H1 (cell line): ENCODE results near the gene MIER3. TPM values are rescaled to one million over a fixed set of nuclear protein-coding genes. Genes with fewer than 3 reads are reported as not detected.

Experiments
- CTCF ChIA-PET: fragments of 300-600 bp; sonication (Branson Sonifier 250); formaldehyde crosslinking; loops from one replicate; lab custom pipeline; 2021; ENCODE audit not compliant: partially characterized antibody; lab: Charles Lee
- POLR2A ChIA-PET: fragments of 300-600 bp; sonication (Branson Sonifier 250); formaldehyde crosslinking; loops from one replicate; lab custom pipeline; 2021; ENCODE audit warnings: inconsistent platforms; ENCODE audit not compliant: partially characterized antibody; lab: Charles Lee
- DNase-seq, 2 experiments: peaks; one replicate each; pipeline versions ENCODE4 v3.0.0 to v3.0.0-alpha.2; 2010 to 2022; ENCODE audit warnings: low spot score in 2 of 2, low read depth in 1 of 2, mixed read lengths in 1 of 2
- FAIRE-seq: peaks from 2 replicates; lab custom pipeline; 2011; peaks lifted over from hg19 to GRCh38; lab: Jason Lieb, UNC
- H2AFZ ChIP-seq: 2 replicates; pipeline ENCODE4 v1.8.1; 2012; ENCODE audit warnings: low read length, inconsistent platforms
- H2AK5ac ChIP-seq: 2 replicates; pipeline ENCODE4 v1.6.1; 2013; ENCODE audit warnings: low read depth, low read length
- H2BK120ac ChIP-seq: replicated peaks from 2 replicates; pipeline ENCODE3; 2013; ENCODE audit warnings: low read depth, low read length, inconsistent platforms
- H2BK12ac ChIP-seq: 2 replicates; pipeline ENCODE4 v1.6.1; 2013; ENCODE audit warnings: low read depth, low read length
- H2BK15ac ChIP-seq: 2 replicates; pipeline ENCODE4 v1.6.1; 2013; ENCODE audit warnings: low read length
- H2BK20ac ChIP-seq: 2 replicates; pipeline ENCODE4 v1.6.1; 2013; ENCODE audit warnings: low read length
- H2BK5ac ChIP-seq: 2 replicates; pipeline ENCODE4 v1.6.1; 2013; ENCODE audit warnings: low read depth, low read length
- H3K14ac ChIP-seq: 2 replicates; pipeline ENCODE4 v1.6.1; 2013; ENCODE audit warnings: inconsistent platforms; ENCODE audit not compliant: insufficient read length
- H3K18ac ChIP-seq: 2 replicates; pipeline ENCODE4 v1.6.1; 2013; ENCODE audit warnings: low read length; ENCODE audit errors: extremely low read depth
- H3K23ac ChIP-seq: 2 replicates; pipeline ENCODE4 v1.6.1; 2013; ENCODE audit warnings: inconsistent platforms; ENCODE audit not compliant: insufficient read length
- H3K23me2 ChIP-seq: 2 replicates; pipeline ENCODE4 v1.6.1; 2013; ENCODE audit warnings: low read depth, low read length
- H3K27ac ChIP-seq: 2 replicates; pipeline ENCODE4 v1.6.1; 2011; ENCODE audit warnings: low read depth, low read length, inconsistent platforms
- H3K27me3 ChIP-seq, 4 experiments: replicated peaks in 1 of 4; 1 replicate in 1 of 4; 2 replicates in 3 of 4; pipeline versions ENCODE4 v1.6.1 to v1.8.1; 2011 to 2013; ENCODE audit warnings: low read length in 3 of 4, mild to moderate bottlenecking in 3 of 4, inconsistent platforms in 2 of 4, mixed read lengths in 2 of 4, moderate library complexity in 1 of 4; ENCODE audit not compliant: control insufficient read depth in 3 of 4, insufficient read depth in 3 of 4; ENCODE audit errors: extremely low read depth in 1 of 4
- H3K36me3 ChIP-seq, 4 experiments: 2 replicates each; pipeline versions ENCODE4 v1.6.1 to v1.8.1; 2011 to 2013; ENCODE audit warnings: mild to moderate bottlenecking in 4 of 4, low read length in 3 of 4, moderate library complexity in 2 of 4, control low read depth in 1 of 4, inconsistent platforms in 1 of 4; ENCODE audit not compliant: insufficient read depth in 4 of 4, control insufficient read depth in 2 of 4
- H3K4ac ChIP-seq: replicated peaks from 2 replicates; pipeline ENCODE3; 2013; ENCODE audit warnings: low read length, low read depth, mixed read lengths, inconsistent platforms; ENCODE audit not compliant: insufficient read length
- H3K4me1 ChIP-seq, 4 experiments: replicated peaks in 1 of 4; 1 replicate in 1 of 4; 2 replicates in 3 of 4; pipeline versions ENCODE4 v1.6.1 to v1.8.1; 2011 to 2013; ENCODE audit warnings: low read length in 3 of 4, inconsistent platforms in 2 of 4, mixed read lengths in 1 of 4; ENCODE audit not compliant: insufficient read depth in 4 of 4, control insufficient read depth in 3 of 4
- H3K4me2 ChIP-seq, 2 experiments: 2 replicates each; pipeline versions ENCODE4 v1.6.1 to v1.8.1; 2011 to 2013; ENCODE audit warnings: low read depth in 2 of 2, low read length in 2 of 2, control low read depth in 1 of 2, inconsistent platforms in 1 of 2, mild to moderate bottlenecking in 1 of 2; ENCODE audit not compliant: insufficient read depth in 1 of 2
- H3K4me3 ChIP-seq, 4 experiments: fragments of 200-600, 300-600 bp in 1 of 4; sonication (generic), shearing (Covaris generic), sonication (Bioruptor Twin) in 1 of 4; 2 replicates each; pipeline versions ENCODE4 v1.5.1 to v1.8.1; 2011 to 2016; ENCODE audit warnings: low read length in 4 of 4, low read depth in 3 of 4, control low read depth in 2 of 4, inconsistent platforms in 2 of 4, mild to moderate bottlenecking in 2 of 4, mixed read lengths in 1 of 4, moderate library complexity in 1 of 4; ENCODE audit not compliant: insufficient read depth in 2 of 4; ENCODE audit errors: extremely low read depth in 1 of 4
- H3K56ac ChIP-seq: replicated peaks from 2 replicates; pipeline ENCODE3; 2013; ENCODE audit warnings: low read depth, mild to moderate bottlenecking, mixed read lengths, low read length, inconsistent platforms; ENCODE audit not compliant: insufficient read length
- H3K79me1 ChIP-seq: 2 replicates; pipeline ENCODE4 v1.6.1; 2013; ENCODE audit warnings: low read depth, low read length, control low read depth
- H3K79me2 ChIP-seq, 2 experiments: 2 replicates each; pipeline versions ENCODE4 v1.6.1 to v1.8.1; 2012 to 2013; ENCODE audit warnings: low read length in 2 of 2, mild to moderate bottlenecking in 2 of 2, inconsistent platforms in 1 of 2; ENCODE audit not compliant: insufficient read depth in 2 of 2, control insufficient read depth in 1 of 2
- H3K9ac ChIP-seq, 4 experiments: replicated peaks in 1 of 4; 1 replicate in 1 of 4; 2 replicates in 3 of 4; pipeline versions ENCODE4 v1.6.1 to v1.8.1; 2011 to 2013; ENCODE audit warnings: low read depth in 3 of 4, low read length in 3 of 4, control low read depth in 2 of 4, mild to moderate bottlenecking in 2 of 4, moderate library complexity in 2 of 4, inconsistent platforms in 1 of 4; ENCODE audit errors: extremely low read depth in 1 of 4
- H3K9me3 ChIP-seq, 2 experiments: 2 replicates each; pipeline versions ENCODE4 v1.6.1 to v1.8.1; 2012 to 2013; ENCODE audit warnings: mild to moderate bottlenecking in 2 of 2, moderate library complexity in 2 of 2, control low read depth in 1 of 2, inconsistent platforms in 1 of 2, low read depth in 1 of 2, low read length in 1 of 2, mixed read lengths in 1 of 2; ENCODE audit not compliant: insufficient read depth in 2 of 2
- H4K20me1 ChIP-seq, 2 experiments: replicated peaks in 1 of 2; 2 replicates each; pipeline versions ENCODE3 to v1.8.1; 2011 to 2013; ENCODE audit warnings: inconsistent platforms in 2 of 2, low read length in 2 of 2, mild to moderate bottlenecking in 1 of 2; ENCODE audit not compliant: insufficient read depth in 2 of 2, control insufficient read depth in 1 of 2
- H4K5ac ChIP-seq: 2 replicates; pipeline ENCODE4 v1.6.1; 2013; ENCODE audit warnings: low read length, low read depth, mixed read lengths, inconsistent platforms; ENCODE audit not compliant: insufficient read length
- H4K8ac ChIP-seq: 2 replicates; pipeline ENCODE4 v1.8.0; 2013; ENCODE audit warnings: mild to moderate bottlenecking, moderate library complexity, low read length, inconsistent platforms; ENCODE audit not compliant: insufficient read depth; ENCODE audit errors: extremely low read depth
- H4K91ac ChIP-seq: replicated peaks from 2 replicates; pipeline ENCODE3; 2013; ENCODE audit warnings: low read length, mixed read lengths, inconsistent platforms; ENCODE audit not compliant: insufficient read length
- E2F6 ChIP-seq: IDR thresholded peaks from 2 replicates; pipeline ENCODE4 v1.6.1; 2012; ENCODE audit warnings: inconsistent platforms
- EZH2 ChIP-seq: fragments of 200-600 bp; sonication (generic); IDR thresholded peaks from 2 replicates; pipeline ENCODE4 v1.7.1; 2012; ENCODE audit warnings: low read depth, mild to moderate bottlenecking, moderate library complexity, low read length, inconsistent platforms; ENCODE audit not compliant: severe bottlenecking
- JUN ChIP-seq: IDR thresholded peaks from 2 replicates; pipeline ENCODE4 v1.6.1; 2011; ENCODE audit warnings: low read depth, mild to moderate bottlenecking, improper control_type of control experiment, low read length
- KDM1A ChIP-seq: fragments of 200-600, 300-600 bp; sonication (generic); IDR thresholded peaks from 2 replicates; pipeline ENCODE4 v1.7.1; 2016; ENCODE audit warnings: mild to moderate bottlenecking, low read length, borderline replicate concordance
- KDM4A ChIP-seq: IDR thresholded peaks from one replicate; pipeline ENCODE4 v1.7.1; 2012; ENCODE audit warnings: low read depth, mild to moderate bottlenecking, moderate library complexity, low read length, inconsistent platforms; ENCODE audit not compliant: severe bottlenecking
- SIRT6 ChIP-seq: IDR thresholded peaks from one replicate; pipeline ENCODE4 v1.7.1; 2012; ENCODE audit warnings: low read length, inconsistent platforms
- SP1 ChIP-seq: IDR thresholded peaks from 2 replicates; pipeline ENCODE4 v1.6.1; 2011; ENCODE audit warnings: low read depth, low read length
- SRF ChIP-seq: IDR thresholded peaks from 2 replicates; pipeline ENCODE4 v1.6.1; 2011; ENCODE audit warnings: mild to moderate bottlenecking, low read depth, low read length, moderate library complexity
- TCF12 ChIP-seq: IDR thresholded peaks from 2 replicates; pipeline ENCODE4 v1.6.1; 2011; ENCODE audit warnings: low read depth, mild to moderate bottlenecking, low read length
- WGBS, 2 experiments: shearing (Covaris generic) in 1 of 2; methylation state at CpG; one replicate each; pipeline versions ENCODE4 v1.1.6 to v1.1.7; 2013 to 2015; ENCODE audit warnings: low lambda C conversion rate in 2 of 2, mixed read lengths in 2 of 2, inconsistent platforms in 1 of 2, low coverage in 1 of 2, missing lambda C conversion rate in 1 of 2; ENCODE audit not compliant: insufficient replicate concordance in 2 of 2, insufficient coverage in 1 of 2, insufficient read length in 1 of 2; ENCODE audit errors: extremely low coverage in 1 of 2, missing lambda C conversion rate in 1 of 2; 5-methylcytosine and 5-hydroxymethylcytosine counted together
- polyA plus RNA-seq, 7 experiments: library from polyadenylated mRNA; depleted of rRNA in 3 of 7; stranded (reverse) in 5 of 7; unstranded in 2 of 7; fragments of >200 nt in 5 of 7; fragments of 200-250 nt in 2 of 7; gene quantifications; 1 replicate in 5 of 7; 2 replicates in 1 of 7; 4 replicates in 1 of 7; pipeline versions ENCODE4 v1.2.1 to v1.2.3, GENCODE V29; 2011 to 2013; ENCODE audit warnings: missing spikeins in 2 of 7, mixed read lengths in 2 of 7
- total RNA-seq: library from RNA; stranded (reverse); fragmentation: NEBNext Ultra II Directional; extraction: Animal tissue kit (Norgen Biotek cat#: 25700); gene quantifications from 2 replicates; pipeline ENCODE4 v1.2.1, GENCODE V29; 2021
- TF ChIP-seq, protein P1 (sequence below): IDR thresholded peaks from 2 replicates; pipeline ENCODE4 v1.6.1; 2012; ENCODE audit warnings: inconsistent platforms

MIER3 gene
- total and polyA plus RNA-seq, 2 of the 8 experiments (the other 6 are each of a cell fraction or from before 2014, with no cell fraction given), result 9.6 to 33.3 TPM

DNA sequence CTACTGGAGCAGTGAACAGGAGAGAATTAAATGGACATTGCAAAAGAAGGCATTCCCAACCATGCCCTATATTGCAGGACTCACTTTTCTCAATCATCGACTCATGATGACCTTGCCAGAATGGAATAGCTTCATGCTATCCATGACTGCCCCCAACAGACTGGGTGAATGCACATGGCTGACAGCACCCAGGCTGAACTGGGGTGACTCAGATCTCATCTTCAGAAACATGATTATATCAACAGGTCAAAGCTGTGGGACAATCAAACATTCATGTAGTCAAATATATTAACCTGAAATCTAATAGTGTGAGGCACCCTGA, 34.7 kb upstream of the MIER3 start:
- no peaks in the 10 kb centered on the region for H3K23me2 ChIP-seq
- DNase-seq (no peak), FAIRE-seq (no peak)
- H3K36me3 ChIP-seq, result no peaks in the 10 kb centered on the region
- no peak overlapping the region for H3K14ac ChIP-seq
- no peaks in the 10 kb centered on the region for H3K9me3 ChIP-seq
- H2AK5ac ChIP-seq, result no peak overlapping the region
- no peak overlapping the region for H3K4ac ChIP-seq
- H3K4me1 ChIP-seq, result no peaks in the 10 kb centered on the region
- no peak overlapping the region for H3K4me3 ChIP-seq
- no peak overlapping the region for H3K56ac ChIP-seq
- TF ChIP-seq TCF12 (no peak), SIRT6 (no peak), SRF (no peak), SP1 (no peak), JUN (no peak), KDM1A (no peak), EZH2 (no peak), E2F6 (no peak), KDM4A (no peak)
- TF ChIP-seq, protein P1, sequence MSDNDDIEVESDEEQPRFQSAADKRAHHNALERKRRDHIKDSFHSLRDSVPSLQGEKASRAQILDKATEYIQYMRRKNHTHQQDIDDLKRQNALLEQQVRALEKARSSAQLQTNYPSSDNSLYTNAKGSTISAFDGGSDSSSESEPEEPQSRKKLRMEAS, result no peak
- TF ChIP-seq, all 59 proteins: peak for 0
- no peak overlapping the region for H3K23ac ChIP-seq
- H3K27me3 ChIP-seq, result no peaks in the 10 kb centered on the region
- H3K4me2 ChIP-seq, result no peak overlapping the region
- H3K79me1 ChIP-seq, result no peaks in the 10 kb centered on the region
- no peak overlapping the region for H3K9ac ChIP-seq
- H3K79me2 ChIP-seq, result no peaks in the 10 kb centered on the region
- POLR2A ChIA-PET, result no interaction called here
- no peak overlapping the region for H4K91ac ChIP-seq
- no peak overlapping the region for H4K8ac ChIP-seq
- CTCF ChIA-PET, result no interaction called here
- no peak overlapping the region for H3K27ac ChIP-seq
- H4K20me1 ChIP-seq, result no peaks in the 10 kb centered on the region
- no peak overlapping the region for H2BK20ac ChIP-seq
- no peak overlapping the region for H2BK120ac ChIP-seq
- no peak overlapping the region for H2BK12ac ChIP-seq
- no peak overlapping the region for H3K18ac ChIP-seq
- no peak overlapping the region for H2AFZ ChIP-seq
- H2BK5ac ChIP-seq, result no peak overlapping the region
- no peak overlapping the region for H4K5ac ChIP-seq
- H2BK15ac ChIP-seq, result no peak overlapping the region
- whole genome bisulfite sequencing, 2 experiments, result 80% methylated on average over 1 of the region's 1 CpG; no CpG with 5 or more reads in 1 of the 2 experiments
